Pons (tissue), 1 donor: ENCODE measurements around the gene TYW5.
"Not testable (repeated sequence)": the region's sequence is repeated elsewhere in the genome, so short reads cannot be mapped to it uniquely, and the experiment has no call there.

Source experiments
- DNase-seq: peaks from one replicate; pipeline ENCODE4 v3.0.0-alpha.2; 2016; ENCODE audit warnings: low spot score

Gene TYW5

GRCh38 chr2:199914372-199914958, 40.8 kb downstream of the TYW5 start:
- no peak for DNase-seq

DNA sequence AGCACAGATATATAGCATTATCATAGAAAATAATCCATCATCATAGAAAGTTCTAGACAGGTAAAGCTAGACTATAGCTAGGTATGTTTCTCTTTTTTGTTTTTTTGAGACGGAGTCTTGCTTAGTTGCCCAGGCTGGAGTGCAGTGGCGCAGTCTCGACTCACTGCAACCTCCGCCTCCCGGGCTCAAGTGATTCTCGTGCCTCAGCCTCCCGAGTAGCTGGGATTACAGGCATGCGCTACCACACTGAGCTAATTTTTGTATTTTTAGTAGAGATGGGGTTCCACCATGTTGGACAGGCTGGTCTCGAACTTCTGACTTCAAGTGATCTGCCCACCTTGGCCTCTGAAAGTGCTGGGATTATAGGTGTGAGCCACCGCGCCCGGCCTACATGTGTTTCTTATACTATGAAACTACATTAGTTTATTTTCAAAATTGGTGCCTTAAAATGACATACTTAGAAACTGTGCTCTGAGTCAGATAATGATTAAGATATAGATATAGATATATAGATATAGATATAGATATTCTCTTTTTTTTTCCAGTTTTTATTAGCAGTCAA, 42.7 kb downstream of the TYW5 start:
- not testable (repeated sequence) for DNase-seq

GRCh38 chr2:199911877-199912161, 43.5 kb downstream of the TYW5 start:
- no peak for DNase-seq

DNA sequence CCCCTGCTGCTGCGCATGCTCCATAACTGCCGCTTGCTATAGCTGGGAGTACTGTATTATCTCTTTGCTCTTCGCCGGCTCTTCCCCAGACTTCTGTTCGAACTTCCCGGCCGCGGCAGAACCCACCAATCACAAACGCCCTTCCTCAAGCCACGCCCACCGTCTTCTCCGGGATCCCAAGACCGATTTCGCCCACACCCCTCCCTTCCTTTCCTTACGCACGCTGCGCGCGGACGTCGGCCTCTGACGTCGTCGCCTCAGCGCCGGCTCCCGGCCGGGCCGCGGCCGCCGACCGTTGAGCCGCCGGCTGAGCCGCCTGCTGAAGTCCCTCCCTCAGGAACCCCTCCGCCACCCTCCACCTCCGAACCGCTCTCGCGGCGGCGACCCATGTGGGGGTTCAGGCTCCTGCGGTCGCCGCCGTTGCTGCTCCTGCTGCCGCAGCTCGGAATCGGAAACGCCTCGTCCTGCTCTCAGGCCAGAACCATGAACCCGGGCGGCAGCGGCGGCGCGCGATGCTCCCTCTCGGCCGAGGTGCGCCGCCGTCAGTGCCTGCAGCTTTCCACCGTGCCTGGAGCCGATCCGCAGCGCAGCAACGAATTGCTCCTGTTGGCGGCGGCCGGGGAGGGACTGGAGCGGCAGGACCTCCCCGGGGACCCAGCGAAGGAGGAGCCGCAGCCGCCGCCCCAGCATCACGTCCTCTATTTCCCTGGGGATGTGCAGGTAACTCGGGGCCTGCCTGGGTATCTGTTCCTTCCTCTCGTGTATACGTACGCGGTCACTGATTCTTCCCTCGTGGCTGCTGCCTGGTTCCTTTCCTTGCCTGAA, 44.0 kb downstream of the TYW5 start, which contains the start of gene C2orf69:
C2orf69 (plus strand) TSS at position 242 of the 825 bp plus-strand sequence; CDS start at position 388, 146 bp downstream.
- DNase-seq = peak; percentile 97

- DNase-seq = no peak
Measured at GRCh38 chr2:199910338-199911051, 44.8 kb downstream of the TYW5 start.

DNA sequence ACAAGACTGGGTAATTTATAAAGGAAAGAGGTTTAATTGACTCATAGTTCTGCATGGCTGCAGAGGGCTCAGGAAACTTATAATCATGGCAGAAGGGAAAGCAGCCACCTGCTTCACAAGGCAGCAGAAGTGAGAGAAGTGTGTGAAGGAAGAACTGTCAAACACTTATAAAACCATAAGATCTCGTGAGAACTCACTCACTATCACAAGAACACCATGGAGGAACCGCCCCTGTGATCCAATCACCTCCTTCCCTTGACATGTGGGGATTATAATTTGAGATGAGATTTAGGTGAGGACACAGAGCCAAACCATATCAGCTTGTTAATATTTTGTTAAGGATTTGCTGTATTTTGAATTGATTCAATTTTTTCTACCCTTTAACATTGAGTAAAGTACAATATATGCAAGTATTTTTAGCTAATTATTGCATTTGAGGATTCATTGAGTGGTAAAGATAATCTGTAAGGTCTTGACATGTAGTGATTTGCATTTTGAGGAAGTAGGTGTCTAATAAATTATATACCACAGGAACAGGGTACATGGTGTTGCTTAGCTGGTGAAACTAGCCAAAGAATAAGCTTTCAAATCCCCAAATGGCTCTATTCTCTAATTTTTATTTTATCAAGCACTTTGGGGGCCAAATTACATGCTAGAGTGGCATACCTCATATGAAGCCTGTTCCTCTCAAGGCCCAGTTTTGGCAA, 48.1 kb downstream of the TYW5 start:
- DNase-seq = no peak

DNA sequence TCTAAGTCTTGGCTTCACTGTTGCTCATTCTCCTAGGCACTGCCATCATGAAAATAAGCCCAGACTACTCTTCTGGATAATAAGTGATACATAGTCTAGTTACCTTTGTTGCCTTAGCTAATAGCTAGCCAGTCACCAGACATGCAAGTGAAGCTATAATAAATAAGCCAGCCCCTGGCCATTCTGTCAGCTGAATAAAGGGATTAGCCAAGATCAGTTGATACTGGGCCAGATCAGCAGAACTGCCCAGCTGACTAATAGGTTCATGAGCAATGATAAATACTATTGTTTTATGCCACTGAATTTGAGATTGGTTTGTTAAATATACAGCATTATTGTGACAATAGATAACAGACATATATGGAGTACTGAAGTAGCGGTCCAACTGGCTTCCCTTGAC, 52.2 kb downstream of the TYW5 start:
- no peak for DNase-seq

GRCh38 chr2:199902486-199903110, 52.7 kb downstream of the TYW5 start:
- DNase-seq = no peak

DNA sequence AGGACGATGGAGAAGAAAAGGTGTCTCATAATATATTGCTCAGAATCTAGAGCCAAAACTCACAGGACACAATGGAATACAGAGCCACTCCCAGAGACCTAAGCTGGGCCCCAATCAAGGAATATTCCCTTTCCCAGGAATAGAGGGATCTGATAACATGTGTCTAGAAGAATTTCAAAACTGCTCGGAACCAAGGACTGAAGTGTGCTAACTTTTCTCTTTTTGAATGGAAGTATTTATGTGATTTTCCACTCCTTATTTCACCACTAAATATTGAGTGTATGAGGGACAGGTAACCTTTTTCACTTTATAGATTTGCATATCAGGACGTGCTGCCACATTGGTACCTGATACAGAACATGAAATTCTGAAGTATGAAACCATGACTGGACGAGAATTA, 53.3 kb downstream of the TYW5 start:
- DNase-seq = no peak

- DNase-seq = no peak
Measured at GRCh38 chr2:199896617-199897016, 58.7 kb downstream of the TYW5 start.

DNA sequence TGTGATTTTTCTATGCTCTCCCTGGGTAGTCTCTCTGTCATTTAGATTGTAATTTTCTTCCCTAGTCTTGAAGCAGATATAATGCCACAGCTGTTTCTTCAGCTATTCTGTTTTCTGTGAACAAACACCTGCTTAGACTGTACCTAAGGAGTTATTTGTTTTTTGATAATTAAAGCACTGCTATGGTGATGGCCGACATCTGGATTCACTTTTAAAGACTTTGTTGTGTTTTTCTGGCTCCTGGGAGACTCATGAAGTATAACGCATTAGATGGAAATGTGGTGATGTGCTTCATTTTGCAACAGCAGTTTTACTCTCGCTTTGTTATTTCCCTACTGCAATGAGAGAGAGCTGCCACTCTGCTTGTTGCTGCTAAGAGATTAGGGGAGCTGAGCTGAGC, 59.9 kb downstream of the TYW5 start:
- no peak for DNase-seq

- no peak for DNase-seq
Measured at GRCh38 chr2:199883474-199884212, 71.6 kb downstream of the TYW5 start.

DNA sequence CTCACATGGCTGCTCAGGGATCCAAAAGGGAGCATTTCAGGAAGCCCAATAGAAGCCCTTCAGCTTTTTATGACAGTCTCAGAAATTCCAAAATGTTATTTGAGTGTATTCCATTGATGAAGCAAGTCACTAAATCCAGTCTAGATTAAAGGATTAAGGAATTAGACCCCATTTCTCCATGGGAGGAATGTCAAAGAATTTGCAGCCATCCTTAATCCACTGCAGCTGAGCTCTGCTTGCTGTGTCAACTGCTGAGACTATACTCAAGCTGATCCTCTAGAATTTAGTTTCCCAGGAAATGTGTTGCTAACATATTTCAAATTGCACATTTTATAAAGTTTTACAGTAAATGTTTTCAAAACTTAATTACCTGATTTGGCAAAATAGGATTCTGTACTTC, 72.6 kb downstream of the TYW5 start:
- no peak for DNase-seq
